HCEC 1CT (cell line): ENCODE measurements around the gene COQ5.

Experiments used
- DNase-seq: peaks from one replicate; pipeline ENCODE4 v3.0.0-alpha.2; 2017

The COQ5 gene

DNA sequence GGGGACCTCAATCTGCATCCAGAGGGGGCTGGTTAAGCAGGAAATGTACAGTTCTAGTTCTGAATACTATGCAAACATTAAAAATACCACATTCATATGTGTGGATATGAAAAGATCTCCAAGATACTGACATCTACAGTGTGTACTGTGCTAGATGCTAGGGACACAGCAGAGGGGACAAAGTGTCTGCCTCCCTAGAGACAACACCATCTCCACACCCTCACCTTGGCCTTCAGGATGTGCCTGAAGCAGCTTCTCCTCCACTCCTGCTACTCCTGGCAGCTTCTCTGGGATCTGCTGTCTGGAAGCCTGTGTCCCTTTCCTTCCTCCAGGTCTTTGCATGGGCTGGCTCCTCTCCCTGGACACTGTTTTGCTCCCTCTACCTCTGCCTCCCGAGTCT, 48.7 kb downstream of the COQ5 start:
- no peak for DNase-seq

DNA sequence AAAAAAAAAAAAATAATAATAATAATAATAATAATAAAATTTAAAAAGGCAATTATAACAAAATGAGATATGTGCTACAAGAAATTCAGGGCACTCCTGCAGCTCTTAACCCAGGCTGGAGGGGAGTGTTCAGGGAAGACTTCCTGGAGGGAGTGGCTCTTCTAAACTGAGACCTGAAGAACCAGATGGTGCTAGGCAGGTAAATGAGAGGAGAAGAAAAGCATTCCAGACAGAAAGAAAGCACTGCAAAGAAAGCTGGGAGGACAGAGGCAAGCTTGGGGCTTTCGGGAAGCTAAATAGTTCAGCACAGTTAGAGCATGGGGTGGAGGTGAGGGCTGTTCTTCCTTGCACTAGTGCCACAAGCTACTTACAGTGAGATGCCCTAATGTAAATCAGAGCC, 49.5 kb downstream of the COQ5 start:
- DNase-seq: no peak

DNA sequence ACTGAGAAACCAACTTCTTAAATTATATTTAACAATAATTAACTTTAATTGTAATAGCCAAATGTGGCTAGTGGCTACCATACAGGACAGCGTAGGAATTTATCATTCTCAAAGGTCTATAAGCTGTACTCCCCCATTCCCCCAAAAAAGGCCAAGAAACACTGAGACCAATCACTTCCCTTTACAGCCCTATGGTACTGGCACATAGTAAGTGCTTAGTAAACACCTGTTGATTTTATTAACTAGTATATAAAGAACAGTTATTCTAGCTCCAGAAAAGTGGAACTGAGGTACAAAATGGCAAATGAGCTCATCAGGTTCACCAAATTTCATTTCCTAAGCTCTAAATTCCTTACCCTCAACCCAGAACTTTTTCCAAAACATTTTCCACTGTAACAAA, 53.3 kb downstream of the COQ5 start:
- DNase-seq: no peak

DNA sequence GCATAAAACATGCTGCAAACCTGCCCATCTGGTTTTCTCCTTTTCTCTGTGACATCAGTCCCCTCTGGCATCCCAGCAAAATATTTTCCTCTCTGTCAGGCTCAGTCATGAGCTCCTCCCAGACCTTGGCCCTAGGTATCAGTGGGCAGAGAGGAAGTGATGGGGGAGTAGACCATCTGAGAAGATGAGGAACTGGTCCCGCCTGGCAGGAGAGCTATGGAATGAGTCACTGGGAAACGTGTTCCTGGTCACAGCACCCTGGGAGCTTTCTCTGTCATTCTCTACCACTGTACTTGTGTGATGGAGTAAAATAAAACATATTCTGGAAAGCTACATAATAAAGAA, 54.4 kb downstream of the COQ5 start:
- DNase-seq: peak; percentile 65

DNA sequence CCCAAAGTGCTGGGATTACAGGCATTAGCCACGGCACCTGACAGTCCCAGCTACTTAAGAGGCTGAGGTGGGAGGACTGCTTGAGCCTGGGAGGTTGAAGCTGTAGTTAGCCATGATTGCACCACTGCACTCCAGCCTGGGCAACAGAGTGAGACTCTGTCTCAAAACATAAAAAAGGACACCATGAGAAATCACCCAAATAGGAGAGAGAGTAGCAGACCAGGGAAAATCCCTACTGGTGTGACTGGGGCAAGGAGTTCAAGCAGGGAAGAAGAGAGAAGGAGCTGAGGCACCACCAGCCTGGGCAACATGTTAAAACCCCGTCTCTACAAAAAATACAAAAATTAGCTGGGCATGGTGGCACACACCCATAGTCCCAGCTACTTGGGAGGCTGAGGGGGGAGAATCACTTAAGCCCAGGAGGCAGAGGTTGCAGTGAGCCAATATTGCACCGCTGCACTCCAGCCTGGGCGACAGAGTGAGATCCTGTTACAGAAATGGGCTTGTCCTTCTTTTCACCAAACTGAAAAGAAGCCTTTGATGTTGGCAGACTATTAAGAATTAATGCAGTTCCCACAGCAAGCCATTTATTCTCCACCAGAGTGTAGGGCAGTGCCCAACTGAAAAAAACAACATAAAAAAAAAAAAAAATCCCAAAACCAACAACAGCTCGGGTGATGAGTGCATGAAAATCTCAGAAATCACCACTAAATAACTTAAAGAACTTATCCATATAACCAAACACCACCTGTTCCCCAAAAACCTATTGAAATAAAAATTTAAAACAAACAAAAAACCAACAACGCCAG, 54.9 kb downstream of the COQ5 start:
- DNase-seq: no peak

DNA sequence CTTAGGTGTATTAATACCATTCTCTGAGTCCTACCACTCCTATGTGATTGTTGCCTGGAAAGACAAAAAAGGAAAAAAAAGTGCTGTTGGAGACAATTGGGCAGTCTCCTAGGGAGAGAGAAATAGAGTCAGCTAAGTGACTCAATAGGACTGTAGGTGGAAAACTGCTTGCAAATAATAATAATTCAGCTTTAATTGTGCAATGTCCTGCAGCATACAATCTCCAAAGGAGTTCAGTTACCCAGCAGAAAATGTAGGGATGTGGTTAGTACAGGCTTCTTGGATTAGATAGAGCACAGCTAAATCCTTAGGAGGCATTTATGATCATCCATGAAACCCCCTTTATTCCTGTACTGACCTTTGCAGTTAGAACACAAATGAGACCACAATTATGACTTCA, 56.4 kb downstream of the COQ5 start:
- DNase-seq: no peak

DNA sequence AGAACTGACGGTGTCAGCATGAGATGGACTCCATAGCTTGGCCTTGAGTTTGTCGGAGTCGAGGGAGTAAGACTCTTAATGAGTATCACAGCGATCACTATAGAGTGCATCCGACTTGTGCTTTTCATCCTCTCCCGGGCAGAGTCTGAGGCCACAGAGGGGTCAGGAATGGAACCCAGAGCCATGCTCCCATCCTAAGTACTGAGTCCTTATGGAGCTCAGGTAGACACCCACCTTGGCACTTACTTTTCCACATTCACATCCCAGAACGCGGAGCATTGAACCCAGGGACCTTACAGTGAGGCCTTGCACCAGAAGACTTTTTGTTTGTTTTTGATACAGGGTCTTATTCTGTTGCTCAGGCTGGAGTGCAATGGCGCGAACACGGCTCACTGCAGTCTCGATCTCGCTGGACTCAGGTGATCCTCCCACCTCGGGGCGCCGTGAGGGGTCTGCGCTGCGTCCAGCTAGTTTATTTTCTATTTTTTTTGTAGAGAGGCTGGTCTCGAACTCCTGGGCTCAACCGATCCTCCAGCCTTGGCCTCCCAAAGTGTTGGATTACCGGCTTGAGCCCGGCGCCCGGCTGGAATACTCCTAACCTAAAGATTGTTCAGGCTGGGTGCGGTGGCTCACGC, 58.7 kb downstream of the COQ5 start:
- DNase-seq: no peak

DNA sequence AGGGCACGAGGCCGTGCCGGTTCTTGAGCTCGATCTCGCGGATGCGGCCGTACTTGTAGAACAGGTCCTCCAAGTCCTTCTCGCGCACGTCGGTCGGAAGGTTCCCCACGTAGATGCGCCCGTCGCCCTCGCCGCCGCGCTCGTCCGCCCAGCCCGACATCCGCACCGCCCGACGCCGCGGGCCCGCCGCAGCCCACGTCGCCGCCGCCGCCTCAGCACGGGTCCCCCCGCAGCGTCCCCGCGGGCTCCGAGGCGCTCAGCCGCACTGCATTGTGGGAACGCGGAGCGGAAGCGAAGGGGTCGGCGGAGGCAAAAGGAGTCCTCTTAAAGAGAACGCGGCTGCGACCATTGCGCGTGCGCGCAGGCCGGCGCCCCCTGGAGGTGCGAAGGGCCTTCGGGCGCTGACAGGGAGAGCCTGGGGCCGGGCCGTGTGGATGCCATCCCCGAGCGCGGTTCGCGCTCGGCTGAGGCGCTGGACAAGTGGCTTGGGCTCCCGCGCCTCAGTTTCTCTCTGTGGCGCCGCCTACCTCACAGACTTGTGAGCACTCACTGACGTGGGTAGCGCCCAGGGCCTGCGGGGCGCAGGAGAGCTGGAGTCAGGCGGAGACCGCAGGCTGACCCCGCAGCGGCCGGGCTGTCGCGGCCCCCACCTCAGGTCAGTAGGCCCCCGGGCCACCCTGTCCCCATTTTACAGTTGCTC, 59.4 kb downstream of the COQ5 start, which contains the start of gene SRSF9:
SRSF9 (minus strand) TSS at position 299 of the 700 bp plus-strand sequence; CDS start at position 160, 139 bp downstream.
- DNase-seq: peak; percentile 97

DNA sequence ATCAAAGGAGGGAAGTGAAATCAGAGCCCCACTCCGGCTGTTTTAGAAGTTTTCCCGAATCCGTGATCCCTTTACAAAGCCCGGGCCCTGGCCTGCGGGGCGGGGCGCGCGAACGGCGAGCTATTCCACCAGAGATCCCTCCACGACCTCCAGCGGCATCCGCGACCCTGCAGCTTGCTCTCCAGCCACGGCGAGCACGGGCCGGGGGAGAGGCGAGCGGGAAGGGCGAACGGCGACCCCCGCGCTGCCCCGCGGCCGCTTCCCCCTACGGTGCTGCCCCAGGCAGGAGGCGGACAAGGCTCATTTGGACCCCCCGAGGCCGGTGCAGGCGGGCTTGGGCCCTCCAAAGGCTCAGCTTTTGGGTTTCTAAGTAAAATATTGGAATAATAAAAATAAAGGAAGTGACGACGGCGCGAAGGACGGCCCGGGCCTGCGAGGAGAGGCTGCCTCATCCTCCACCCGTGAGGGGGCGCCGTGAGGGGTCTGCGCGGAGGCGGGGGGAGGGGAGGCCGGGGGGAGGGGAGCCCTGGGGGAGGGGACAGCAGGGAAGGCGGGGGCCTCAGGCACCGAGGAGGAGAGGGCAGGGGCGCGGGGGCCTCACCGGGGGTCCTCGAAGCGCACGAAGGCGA, 60.0 kb downstream of the COQ5 start:
- DNase-seq: peak; percentile 17

DNA sequence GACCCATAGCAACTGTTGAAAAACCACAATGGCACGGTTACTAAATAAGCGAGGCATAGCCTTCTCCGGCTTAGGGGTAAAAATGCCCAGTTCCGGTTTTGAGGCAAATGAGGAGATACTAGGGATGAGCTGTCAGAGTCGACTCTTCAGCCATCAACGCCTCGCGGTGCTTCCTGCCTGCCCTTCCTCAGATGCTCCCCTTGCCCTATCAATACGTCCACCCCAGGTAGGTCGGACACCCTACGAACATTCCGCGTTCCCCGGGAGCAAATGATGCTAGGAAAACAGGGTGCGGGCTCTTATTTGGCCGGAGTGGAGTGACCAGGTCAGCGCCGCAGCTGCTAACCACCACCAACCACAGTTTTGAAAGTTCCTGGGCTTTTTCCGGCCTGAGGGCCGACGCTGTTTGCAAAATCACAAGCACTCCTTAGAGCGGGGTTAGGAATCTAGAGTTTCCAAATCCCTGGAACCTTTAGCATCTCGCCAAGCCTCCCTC, 60.6 kb downstream of the COQ5 start:
- DNase-seq: peak; percentile 53

DNA sequence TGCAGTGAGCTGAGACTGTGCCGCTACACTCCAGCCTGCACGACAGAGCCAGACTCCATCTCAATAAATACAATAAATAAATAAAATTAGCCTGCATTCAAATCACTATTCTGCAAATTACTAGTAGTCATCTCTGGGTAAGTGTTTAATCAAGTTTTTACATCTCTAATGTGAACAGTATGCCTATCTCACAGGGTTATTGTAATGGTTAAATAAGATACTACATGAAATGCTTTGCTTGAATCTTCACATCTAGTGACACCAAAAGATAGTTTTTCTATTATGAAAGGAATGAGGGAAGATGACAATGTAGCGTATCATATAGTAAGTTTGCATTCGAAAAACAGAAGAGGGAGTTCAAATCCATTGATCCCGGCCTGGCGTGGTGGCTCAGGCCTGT, 61.5 kb downstream of the COQ5 start:
- DNase-seq: no peak

DNA sequence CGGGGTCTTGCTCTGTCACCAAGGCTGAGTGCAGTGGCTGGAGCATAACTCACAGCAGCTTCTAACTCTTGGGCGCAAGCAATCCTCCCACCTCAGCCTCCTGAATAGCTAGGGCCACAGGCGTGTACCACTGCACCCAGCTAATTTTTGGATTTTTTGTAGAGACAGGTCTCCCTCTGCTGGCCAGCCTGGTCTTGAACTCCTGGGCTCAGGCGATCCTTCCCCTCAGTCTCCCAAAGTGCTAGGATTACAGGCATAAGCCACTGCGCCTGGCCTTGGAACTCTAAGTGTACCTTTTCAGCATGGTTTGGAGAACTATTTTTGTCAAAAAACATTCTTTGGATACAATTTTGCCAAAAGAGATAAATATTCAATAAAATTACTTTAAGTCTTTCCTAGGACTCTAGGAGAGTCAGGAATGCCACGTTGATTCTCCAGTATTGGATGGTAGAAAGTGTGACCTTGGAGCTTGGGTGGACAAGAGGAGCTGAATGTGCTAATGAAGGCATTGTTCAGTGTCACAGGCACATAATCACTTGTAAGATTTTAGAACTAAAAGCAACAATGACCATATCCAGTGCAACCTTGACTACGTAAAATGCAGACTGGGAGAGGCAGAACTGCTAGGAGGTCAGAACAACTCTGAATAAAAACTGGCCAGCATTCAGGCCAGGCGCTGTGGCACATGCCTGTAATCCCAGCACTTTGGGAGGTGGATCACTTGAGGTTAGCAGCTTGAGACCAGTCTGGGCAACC, 62.2 kb downstream of the COQ5 start:
- DNase-seq: peak; percentile 45

DNA sequence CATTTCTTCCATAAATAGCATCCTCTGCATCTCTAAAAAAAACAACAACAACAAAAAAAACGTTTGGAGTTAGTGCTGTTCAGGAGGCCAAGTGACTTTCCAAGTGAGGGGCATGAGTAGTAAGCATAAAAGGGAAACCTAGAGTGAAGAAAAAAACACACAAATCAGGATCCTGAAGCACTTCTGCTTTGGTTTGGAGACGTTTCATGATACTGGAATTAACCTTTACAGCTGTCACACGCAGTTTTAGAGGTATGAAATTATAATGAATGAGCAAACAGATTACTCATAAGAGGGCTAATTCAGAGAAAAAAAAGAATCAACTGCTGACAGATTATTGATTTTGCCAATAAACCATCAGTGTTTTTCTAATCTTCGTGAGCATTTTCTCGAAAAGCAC, 63.2 kb downstream of the COQ5 start:
- DNase-seq: no peak

DNA sequence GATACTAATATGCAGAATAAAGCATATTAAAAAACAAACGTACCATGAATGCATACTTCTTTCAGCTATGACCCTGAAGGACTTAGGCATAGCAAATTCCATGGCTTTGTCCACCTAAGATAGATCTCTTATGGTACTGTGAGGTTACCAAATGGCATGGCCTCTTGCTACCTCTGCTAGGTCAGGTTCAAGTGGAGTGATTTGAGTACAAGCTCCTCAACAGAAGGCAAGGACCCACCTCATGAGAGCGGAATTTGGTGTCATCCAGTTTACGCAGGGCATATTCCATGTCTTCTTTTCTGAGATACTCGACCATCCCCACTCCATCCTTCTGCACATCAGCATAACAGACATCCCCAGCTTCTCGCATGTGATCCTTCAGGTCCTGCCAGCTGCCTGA, 65.2 kb downstream of the COQ5 start:
- DNase-seq: no peak

DNA sequence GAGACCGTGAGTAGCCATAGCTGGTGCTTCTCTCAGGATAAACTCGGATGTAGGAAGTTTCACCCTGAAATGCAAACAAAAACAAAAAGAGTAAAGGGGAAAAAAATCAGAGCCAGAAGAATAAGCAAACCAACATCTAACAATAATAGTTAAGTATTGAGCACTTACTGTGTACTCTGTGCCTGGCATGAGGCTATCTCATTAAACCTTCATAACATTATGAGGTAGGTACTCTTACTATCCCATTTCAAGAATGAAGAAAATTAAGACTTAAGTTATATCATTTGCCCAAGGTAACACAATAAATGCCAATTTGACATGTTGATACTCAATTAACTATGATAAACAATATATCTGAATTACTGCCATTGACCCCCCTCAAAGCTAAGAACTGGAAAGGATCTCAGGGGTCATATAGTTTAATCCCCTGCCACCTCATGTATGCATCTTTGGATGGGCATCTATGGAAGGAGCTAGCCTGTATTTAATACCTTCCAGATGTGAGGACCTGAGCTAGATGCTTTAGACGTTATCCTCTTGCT, 66.8 kb downstream of the COQ5 start:
- no peak for DNase-seq

DNA sequence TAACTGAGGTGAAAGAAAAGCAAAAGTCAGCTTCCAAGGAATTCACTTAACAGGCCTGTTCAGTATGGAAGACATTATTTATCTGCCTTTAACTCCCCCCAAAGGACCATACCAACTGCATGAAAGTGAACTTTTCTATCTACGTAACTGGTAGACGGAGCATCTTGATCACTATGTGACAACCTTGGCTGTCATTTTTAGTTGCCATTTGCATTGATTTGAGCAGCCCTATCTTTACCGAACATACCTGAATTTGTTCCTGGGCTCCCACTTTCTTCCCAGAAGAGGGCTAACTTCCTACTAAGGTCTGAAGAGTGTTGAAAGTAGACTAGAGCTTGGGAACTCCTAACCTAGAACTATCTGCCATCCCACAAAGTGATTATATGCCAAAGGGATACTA, 68.8 kb downstream of the COQ5 start:
- no peak for DNase-seq

DNA sequence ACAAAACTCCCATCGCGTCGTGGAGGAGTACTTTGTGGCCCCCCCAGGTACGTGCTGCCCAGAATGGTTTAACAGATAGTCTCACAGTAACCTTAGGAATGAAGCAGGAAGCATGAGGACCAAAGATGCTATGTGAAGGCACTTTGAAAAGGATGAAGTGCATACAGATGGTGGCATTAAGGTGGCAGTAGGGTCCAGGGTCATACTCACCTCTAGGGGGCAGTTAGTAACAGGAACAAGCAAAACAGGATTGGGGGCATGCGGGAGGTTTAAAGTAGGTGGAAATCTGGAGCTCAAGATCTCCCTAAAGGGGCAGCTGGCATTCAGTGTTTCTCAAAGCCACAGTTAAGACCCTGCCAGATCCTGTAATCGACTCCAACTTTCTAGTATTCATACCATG, 71.8 kb downstream of the COQ5 start:
- no peak for DNase-seq

DNA sequence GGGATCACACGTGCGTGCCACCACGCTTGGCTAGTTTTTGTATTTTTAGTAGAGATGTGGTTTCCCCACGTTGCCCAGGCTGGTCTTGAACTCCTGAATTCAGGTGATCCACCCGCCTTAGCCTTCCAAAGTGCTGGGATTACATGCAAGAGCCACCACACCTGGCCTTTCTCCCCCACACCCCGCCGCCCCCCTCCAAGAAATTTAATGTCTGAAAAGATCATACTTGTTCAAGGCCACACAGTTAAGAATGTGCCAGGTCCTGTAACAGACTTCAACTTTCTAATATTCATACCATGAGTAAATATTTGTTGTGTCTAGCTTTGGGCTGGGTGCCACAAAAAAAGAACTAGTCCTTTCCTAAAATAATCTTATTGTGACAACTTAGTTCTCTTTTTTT, 73.7 kb downstream of the COQ5 start:
- no peak for DNase-seq

DNA sequence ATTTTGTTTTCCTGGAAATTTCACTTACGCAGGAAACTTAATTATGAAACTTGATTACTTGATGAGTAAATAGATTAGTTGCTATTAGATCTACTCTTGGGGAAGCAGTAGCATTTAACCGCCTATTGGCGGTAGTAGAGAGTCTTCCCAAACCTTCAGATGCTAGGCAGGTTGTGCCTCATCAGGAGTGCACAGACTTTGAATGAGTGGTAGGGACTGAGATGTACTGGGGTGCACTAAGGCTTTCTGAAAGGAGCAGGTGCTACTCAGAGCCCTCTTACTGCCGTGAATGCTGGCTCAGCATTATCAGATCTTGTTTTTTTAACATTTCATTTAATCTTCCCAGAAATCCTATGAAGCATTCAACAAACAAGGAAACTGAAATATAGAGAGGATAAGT, 75.0 kb downstream of the COQ5 start:
- DNase-seq: peak; percentile 57
